NCI-H2081 treated with DMSO at 0.1 percent for 48 hours (cell line): Measurements from ENCODE around the gene BTBD9.

ENCODE experiments used
- DNase-seq: peaks from one replicate; lab custom pipeline; 2025; lab: John Stamatoyannopoulos, UW

Gene BTBD9

GRCh38 chr6:38639498-38640215 lies at the start of gene BTBD9:
TSS of gene BTBD9 (minus strand) at chr6:38639929.
- peak; percentile 18 for DNase-seq

- no peak for DNase-seq
Observed at GRCh38 chr6:38688579-38689087, 48.9 kb upstream of the BTBD9 start.

GRCh38 chr6:38687549-38687948 lies 47.8 kb upstream of the BTBD9 start:
- no peak for DNase-seq

- DNase-seq: no peak
Observed at GRCh38 chr6:38687043-38687353, 47.3 kb upstream of the BTBD9 start.

- no peak for DNase-seq
Observed at GRCh38 chr6:38686270-38687042, 46.7 kb upstream of the BTBD9 start.

GRCh38 chr6:38684904-38685303 lies 45.2 kb upstream of the BTBD9 start:
- DNase-seq: no peak

- no peak for DNase-seq
Observed at GRCh38 chr6:38684237-38684636, 44.5 kb upstream of the BTBD9 start.

GRCh38 chr6:38681850-38682249 lies 42.1 kb upstream of the BTBD9 start:
- no peak for DNase-seq

- no peak for DNase-seq
Observed at GRCh38 chr6:38679668-38680067, 39.9 kb upstream of the BTBD9 start.

- DNase-seq: no peak
Observed at GRCh38 chr6:38678178-38678760, 38.5 kb upstream of the BTBD9 start.

- no peak for DNase-seq
Observed at GRCh38 chr6:38676974-38677544, 37.3 kb upstream of the BTBD9 start.

GRCh38 chr6:38676236-38676973 lies 36.7 kb upstream of the BTBD9 start:
- no peak for DNase-seq

GRCh38 chr6:38673397-38674165 lies 33.9 kb upstream of the BTBD9 start:
- no peak for DNase-seq

GRCh38 chr6:38671885-38672467 lies 32.2 kb upstream of the BTBD9 start:
- DNase-seq: no peak

GRCh38 chr6:38658418-38659167 lies 18.9 kb upstream of the BTBD9 start:
- no peak for DNase-seq

GRCh38 chr6:38656896-38657295 lies 17.2 kb upstream of the BTBD9 start:
- no peak for DNase-seq

GRCh38 chr6:38654263-38654662 lies 14.5 kb upstream of the BTBD9 start:
- no peak for DNase-seq

GRCh38 chr6:38651121-38651784 lies 11.5 kb upstream of the BTBD9 start:
- no peak for DNase-seq

GRCh38 chr6:38650207-38650752 lies 10.6 kb upstream of the BTBD9 start:
- no peak for DNase-seq
